ENCODE data around the gene KRT86. TPM values are rescaled to one million over a fixed set of nuclear protein-coding genes. Genes with fewer than 3 reads are reported as not detected.
A peak's percentile ranks its signal among the peaks of the same experiment; 100 is the strongest.

The KRT86 gene
- total and polyA plus RNA-seq, 2 of the 13 experiments (the other 11 are each of a cell fraction or from before 2014, with no cell fraction given): not detected

- H3K27ac ChIP-seq (ENCODE audit: extremely low read length, insufficient read depth, low read length): no peak overlapping the region
- peaks cover 6 to 54% of the 10 kb centered on the region in 2 experiments; a peak in 4 of 5 replicates for H3K27me3 ChIP-seq (ENCODE audit: control insufficient read depth in 1 of 2, insufficient read depth in 2 of 2, low read length in 2 of 2)
- 0 out of 2 replicates have a peak, but pooled peaks cover 2% of the 10 kb centered on the region for H4K20me1 ChIP-seq (ENCODE audit: insufficient read depth, low read length)
- no peaks in the 10 kb centered on the region for H3K9me3 ChIP-seq (ENCODE audit: low read length)
- H2AFZ ChIP-seq (ENCODE audit: low read length): no peak overlapping the region
- no peaks in the 10 kb centered on the region for H3K79me2 ChIP-seq (ENCODE audit: insufficient read depth, low read length)
- TF ChIP-seq ZFP82 (CRISPR knock-in tag; IDR thresholded peaks at IDR 0.05; ENCODE audit: borderline replicate concordance): no peak
- no peak for TF ChIP-seq ZNF891 (CRISPR knock-in tag; IDR thresholded peaks at IDR 0.05)
- TF ChIP-seq CAMTA2 (CRISPR knock-in tag; IDR thresholded peaks at IDR 0.05; ENCODE audit: borderline replicate concordance): no peak
- TF ChIP-seq ZNF878 (CRISPR knock-in tag; IDR thresholded peaks at IDR 0.05): no peak
- no peak for TF ChIP-seq AHR (CRISPR knock-in tag; IDR thresholded peaks at IDR 0.05)
- TF ChIP-seq RXRB (CRISPR knock-in tag; IDR thresholded peaks at IDR 0.05; ENCODE audit: borderline replicate concordance): no peak
- no peak overlapping the region for H3K9ac ChIP-seq (ENCODE audit: insufficient read depth, low read depth, low read length)
- intact Hi-C loops (cut with micrococcal nuclease; ENCODE audit: unreplicated experiment) (no loop called here), in situ Hi-C loops (cut with HindIII; ENCODE audit: extremely low pct_ligation_motif_present, low pct_unique_long_range_greater_than_20kb) (no loop called here)
- FAIRE-seq (no peak), ATAC-seq (no peak), DNase-seq (ENCODE audit: low spot score) (no peak)
- peaks cover 20% of the 10 kb centered on the region for H3K4me1 ChIP-seq (ENCODE audit: insufficient read depth, low read length)
- H3K4me2 ChIP-seq (ENCODE audit: low read depth, low read length): no peak overlapping the region
- POLR2A ChIA-PET: no interaction called here
- WGBS (ENCODE audit: low lambda C conversion rate): 15% methylated on average over 7 of the region's 7 CpGs
- CTCF ChIA-PET (ENCODE audit: low intra/inter-chr PET ratio, low total read pairs): no interaction called here
- H3K36me3 ChIP-seq (replicated peaks in 1 of 2; ENCODE audit: control insufficient read depth in 1 of 2, insufficient read depth in 2 of 2, low read length in 2 of 2): no peaks in the 10 kb centered on the region
- no TSS peak for BruUV-seq (replicated peaks)
- H3K4me3 ChIP-seq (replicated peaks in 1 of 3; ENCODE audit: insufficient read depth in 1 of 3, low read depth in 2 of 3, low read length in 3 of 3): no peak overlapping the region
These were observed 28.4 kb upstream of the KRT86 start for GRCh38 chr12:52245962-52246569.

DNA sequence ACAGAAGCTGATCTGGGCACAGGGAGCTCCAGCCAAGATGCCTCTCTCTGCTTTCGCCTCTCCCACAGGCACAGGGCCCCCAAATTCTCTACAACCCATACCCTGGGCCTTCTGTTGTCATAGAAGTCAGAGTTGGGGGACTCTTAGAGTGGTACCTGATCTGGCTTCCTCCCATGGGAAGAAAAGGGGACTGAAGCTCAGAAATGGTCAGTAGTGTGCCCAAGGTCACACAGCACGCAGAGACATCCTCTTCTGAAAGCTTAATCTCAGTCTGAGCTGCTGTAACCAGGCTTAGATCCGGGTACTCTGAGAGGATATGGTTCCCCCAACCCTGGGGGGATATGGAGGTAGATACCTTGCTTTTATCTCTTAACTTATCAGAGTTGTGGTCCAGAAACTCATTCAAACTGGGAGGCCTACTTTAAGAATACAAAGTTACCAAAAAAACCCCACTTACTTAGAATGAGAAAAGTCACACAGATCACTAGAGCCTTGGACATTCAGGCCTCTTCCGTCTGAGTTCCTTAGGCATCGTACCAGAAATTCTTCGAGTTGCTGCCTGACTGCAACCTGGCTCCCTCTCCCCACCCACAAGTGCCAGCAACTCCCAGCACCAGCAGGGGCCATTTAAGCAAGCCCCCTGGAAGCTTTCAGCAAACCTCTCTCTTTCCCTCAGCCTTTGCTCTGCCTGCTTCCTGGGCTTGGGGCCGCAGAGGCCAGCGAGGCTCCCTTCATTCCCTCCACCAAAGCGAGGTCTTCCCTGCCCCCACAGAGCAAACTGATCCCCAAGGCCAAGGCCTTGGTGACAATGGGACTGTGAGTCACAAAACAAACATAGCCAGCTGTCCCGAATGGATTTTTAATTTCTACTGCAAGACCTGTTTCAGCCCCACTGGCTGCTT is 27.5 kb upstream of the KRT86 start:
- Histone ChIP-seq H3K4me1 (ENCODE audit: insufficient read depth, low read length) (peaks cover 20% of the 10 kb centered on the region), H3K27ac (ENCODE audit: extremely low read length, insufficient read depth, low read length) (no peak overlapping the region), H3K79me2 (ENCODE audit: insufficient read depth, low read length) (no peaks in the 10 kb centered on the region), H3K4me3 (replicated peaks in 1 of 3; ENCODE audit: insufficient read depth in 1 of 3, low read depth in 2 of 3, low read length in 3 of 3) (no peak overlapping the region; a peak in 1 of 6 replicates), H3K9me3 (ENCODE audit: low read length) (no peaks in the 10 kb centered on the region), H4K20me1 (ENCODE audit: insufficient read depth, low read length) (0 out of 2 replicates have a peak, but pooled peaks cover 2% of the 10 kb centered on the region), H3K27me3 (ENCODE audit: control insufficient read depth in 1 of 2, insufficient read depth in 2 of 2, low read length in 2 of 2) (peaks cover 6 to 54% of the 10 kb centered on the region in 2 experiments; a peak in 4 of 5 replicates), H3K4me2 (ENCODE audit: low read depth, low read length) (peak overlapping the region; percentile 40; the same call in 1 of the 2 replicates), H2AFZ (ENCODE audit: low read length) (no peak overlapping the region), H3K36me3 (replicated peaks in 1 of 2; ENCODE audit: control insufficient read depth in 1 of 2, insufficient read depth in 2 of 2, low read length in 2 of 2) (no peaks in the 10 kb centered on the region), H3K9ac (ENCODE audit: insufficient read depth, low read depth, low read length) (no peak overlapping the region)
- 9% methylated on average over 10 of the region's 10 CpGs for WGBS (ENCODE audit: low lambda C conversion rate)
- peak; percentile 28 for FAIRE-seq
- peak; percentile 54 for ATAC-seq
- peak; percentile 82 for DNase-seq (ENCODE audit: low spot score)
- in situ Hi-C loops (cut with HindIII; ENCODE audit: extremely low pct_ligation_motif_present, low pct_unique_long_range_greater_than_20kb): no loop called here
- intact Hi-C loops (cut with micrococcal nuclease; ENCODE audit: unreplicated experiment): no loop called here
- CTCF ChIA-PET (ENCODE audit: low intra/inter-chr PET ratio, low total read pairs): interaction anchor here (1.2 kb wide), 1 partner anchor 34 kb away, joined by 3 read pairs; no protein-coding TSS in a partner anchor
- POLR2A ChIA-PET: interaction anchor here (1.5 kb wide), 1 partner anchor 222 kb away, joined by 5 read pairs; no protein-coding TSS in a partner anchor
- BruUV-seq (replicated peaks): no TSS peak
- no peak for TF ChIP-seq SOX6 (IDR thresholded peaks at IDR 0.05)
- peak; percentile 95 for TF ChIP-seq SOX6 (CRISPR knock-in tag; IDR thresholded peaks at IDR 0.05)
- no peak for TF ChIP-seq KLF6 (CRISPR knock-in tag; IDR thresholded peaks at IDR 0.05)
- 0 out of 2 replicates have a peak, but pooled peaks have one; percentile 21 for TF ChIP-seq SAP130 (CRISPR knock-in tag; IDR thresholded peaks at IDR 0.05; ENCODE audit: low read depth)
- TF ChIP-seq PHF21A (CRISPR knock-in tag; IDR thresholded peaks at IDR 0.05): peak; percentile 39; the same call in 1 of the 2 replicates
- TF ChIP-seq MED1 (CRISPR knock-in tag; IDR thresholded peaks at IDR 0.05): 0 out of 2 replicates have a peak, but pooled peaks have one; percentile 18
- TF ChIP-seq PBX2 (CRISPR knock-in tag; IDR thresholded peaks at IDR 0.05): no peak
- TF ChIP-seq ZNF253 (CRISPR knock-in tag; IDR thresholded peaks at IDR 0.05; ENCODE audit: borderline replicate concordance): no peak
- no peak for TF ChIP-seq GATAD1 (CRISPR knock-in tag; IDR thresholded peaks at IDR 0.05)

Data from HepG2 (cell line).